CD8-positive, alpha-beta memory T cell (primary cell): ENCODE measurements around the gene LTBR. TPM values are rescaled to one million over a fixed set of nuclear protein-coding genes. Genes with fewer than 3 reads are reported as not detected.

ENCODE experiments used
- CTCF ChIA-PET: fragments of 350-600 bp; sonication (Branson Sonifier 250); formaldehyde crosslinking; loops from one replicate; lab custom pipeline; 2021; ENCODE audit warnings: antibody characterized with exemption; lab: Charles Lee
- POLR2A ChIA-PET: fragments of 350-600 bp; sonication (Branson Sonifier 250); formaldehyde crosslinking; loops from one replicate; lab custom pipeline; 2021; ENCODE audit warnings: antibody characterized with exemption; lab: Charles Lee
- DNase-seq, 5 donors: peaks; one replicate each; pipeline versions ENCODE4 v3.0.0 to v3.0.0-alpha.2; 2020 to 2022; ENCODE audit warnings: mixed read lengths in 1 of 5
- H3K27ac ChIP-seq: one replicate; pipeline ENCODE4 v1.7.0; 2013; ENCODE audit warnings: low read depth, mild to moderate bottlenecking, low read length, moderate library complexity
- H3K27me3 ChIP-seq: 2 replicates; pipeline ENCODE4 v1.7.0; 2013; ENCODE audit warnings: low read length, mild to moderate bottlenecking; ENCODE audit not compliant: insufficient read depth, poor library complexity, severe bottlenecking
- H3K36me3 ChIP-seq: 2 replicates; pipeline ENCODE4 v1.7.0; 2013; ENCODE audit warnings: mild to moderate bottlenecking, low read length, moderate library complexity; ENCODE audit not compliant: insufficient read depth
- H3K4me1 ChIP-seq: 2 replicates; pipeline ENCODE4 v1.7.0; 2013; ENCODE audit warnings: mild to moderate bottlenecking, low read length, moderate library complexity; ENCODE audit not compliant: insufficient read depth
- H3K4me3 ChIP-seq: 2 replicates; pipeline ENCODE4 v1.7.0; 2013; ENCODE audit warnings: mild to moderate bottlenecking, low read length
- H3K9me3 ChIP-seq: 2 replicates; pipeline ENCODE4 v1.7.0; 2013; ENCODE audit warnings: mild to moderate bottlenecking, low read length
- H3K27ac Mint-ChIP-seq, 8 donors: one replicate each; pipeline ENCODE4 v1.8.0; 2020 to 2021; ENCODE audit warnings: mixed read lengths in 8 of 8, mild to moderate bottlenecking in 6 of 8, inconsistent platforms in 3 of 8, moderate library complexity in 3 of 8
- H3K27me3 Mint-ChIP-seq, 2 donors: one replicate each; pipeline ENCODE4 v1.8.0; 2020 to 2021; ENCODE audit warnings: mixed read lengths in 2 of 2, mild to moderate bottlenecking in 1 of 2, moderate library complexity in 1 of 2
- H3K36me3 Mint-ChIP-seq, 3 donors: one replicate each; pipeline ENCODE4 v1.8.0; 2020 to 2021; ENCODE audit warnings: mixed read lengths in 3 of 3, inconsistent platforms in 1 of 3, mild to moderate bottlenecking in 1 of 3
- H3K4me1 Mint-ChIP-seq, 3 donors: one replicate each; pipeline ENCODE4 v1.8.0; 2020 to 2021; ENCODE audit warnings: mixed read lengths in 3 of 3, inconsistent platforms in 1 of 3, mild to moderate bottlenecking in 1 of 3
- H3K4me3 Mint-ChIP-seq, 7 donors: one replicate each; pipeline ENCODE4 v1.8.0; 2020 to 2021; ENCODE audit warnings: mixed read lengths in 7 of 7, mild to moderate bottlenecking in 6 of 7, moderate library complexity in 4 of 7, inconsistent platforms in 2 of 7
- H3K9me3 Mint-ChIP-seq, 5 donors: one replicate each; pipeline ENCODE4 v1.8.0; 2020 to 2022; ENCODE audit warnings: mixed read lengths in 5 of 5, mild to moderate bottlenecking in 3 of 5, moderate library complexity in 2 of 5, inconsistent platforms in 1 of 5
- polyA plus RNA-seq: library from polyadenylated mRNA; unstranded; fragments of 300-500 nt; fragmentation: Illumina TruSeq; gene quantifications from one replicate; pipeline ENCODE4 v1.2.3, GENCODE V29; 2021
- total RNA-seq, 2 experiments: library from RNA; stranded (reverse); gene quantifications; one replicate each; pipeline ENCODE4 v1.2.3, GENCODE V29; 2021

Gene LTBR
- total and polyA plus RNA-seq, 3 experiments from 2014 or later = 0.51 to 1.4 TPM; not detected in 1

DNA sequence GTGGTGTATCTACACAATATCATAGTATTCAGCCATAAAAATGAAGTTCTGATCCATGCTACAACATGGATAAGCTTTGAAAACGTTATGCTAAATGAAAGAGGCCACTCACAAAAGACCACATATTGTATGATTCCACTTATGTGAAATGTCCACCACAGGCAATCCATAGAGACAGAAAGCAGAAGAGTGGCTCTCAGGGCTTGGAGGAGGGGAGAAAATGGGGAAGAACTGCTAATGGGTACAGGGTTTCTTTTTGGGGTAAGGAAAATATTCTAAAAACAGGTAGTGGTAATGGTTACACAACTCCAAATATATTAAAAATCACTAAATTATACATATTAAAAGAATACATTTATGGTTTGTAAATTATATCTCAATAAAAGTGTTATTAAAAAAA lies 25.1 kb upstream of the LTBR start:
- Histone ChIP-seq H3K27ac (no peak overlapping the region), H3K4me3 (no peak overlapping the region), H3K27me3 (no peaks in the 10 kb centered on the region), H3K36me3 (no peaks in the 10 kb centered on the region), H3K4me1 (peaks cover 14% of the 10 kb centered on the region), H3K9me3 (no peaks in the 10 kb centered on the region)
- H3K27ac Mint-ChIP-seq = no peak overlapping the region
- no peak overlapping the region for H3K4me3 Mint-ChIP-seq
- no peak for DNase-seq
- no peaks in the 10 kb centered on the region for H3K36me3 Mint-ChIP-seq
- H3K4me1 Mint-ChIP-seq = peaks cover 6 to 15% (median 9%) of the 10 kb centered on the region in 3 donors
- CTCF ChIA-PET = interaction anchor here (3.1 to 6.6 kb wide), 2 partner anchors 9 to 22 kb away, joined by 16 to 50 read pairs; no protein-coding TSS in a partner anchor
- H3K9me3 Mint-ChIP-seq = no peaks in the 10 kb centered on the region
- POLR2A ChIA-PET = no interaction called here
- H3K27me3 Mint-ChIP-seq = no peaks in the 10 kb centered on the region

DNA sequence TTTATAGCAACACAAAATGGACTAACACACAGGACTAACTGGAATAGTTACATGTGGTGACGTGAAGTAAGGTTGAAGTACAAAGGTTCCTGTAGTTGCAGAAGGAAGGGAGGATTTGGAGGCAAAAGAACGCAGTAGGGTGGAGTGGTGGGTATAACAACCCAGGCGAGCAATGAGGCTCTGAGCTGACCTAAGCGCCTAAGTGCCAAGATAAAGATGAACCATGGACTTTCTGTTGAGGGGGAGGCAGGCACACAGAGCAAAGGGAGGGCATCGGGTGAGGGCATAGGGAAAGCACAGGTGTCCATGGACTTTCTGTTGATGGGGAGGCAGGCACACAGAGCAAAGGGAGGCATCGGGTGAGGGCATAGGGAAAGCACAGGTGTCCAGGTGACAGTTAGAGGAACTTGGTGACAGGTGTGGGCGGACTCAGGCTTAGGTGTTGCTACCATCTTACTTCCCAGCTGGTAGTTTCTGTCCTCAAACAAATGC lies 23.8 kb upstream of the LTBR start:
- peak overlapping the region in 1 of 7 donors; percentile 55 for H3K4me3 Mint-ChIP-seq
- H3K36me3 Mint-ChIP-seq = no peaks in the 10 kb centered on the region
- Histone ChIP-seq H3K36me3 (no peaks in the 10 kb centered on the region), H3K27ac (no peak overlapping the region), H3K9me3 (no peaks in the 10 kb centered on the region), H3K4me3 (no peak overlapping the region), H3K4me1 (peaks cover 17% of the 10 kb centered on the region), H3K27me3 (no peaks in the 10 kb centered on the region)
- H3K4me1 Mint-ChIP-seq = peaks cover 10 to 13% (median 11%) of the 10 kb centered on the region in 3 donors
- ChIA-PET CTCF (interaction anchor here (1.5 to 6.6 kb wide), 2 partner anchors 16 to 23 kb away, joined by 3 to 50 read pairs; no protein-coding TSS in a partner anchor), POLR2A (no interaction called here)
- H3K9me3 Mint-ChIP-seq = no peaks in the 10 kb centered on the region
- no peaks in the 10 kb centered on the region for H3K27me3 Mint-ChIP-seq
- H3K27ac Mint-ChIP-seq = peak overlapping the region in 2 of 8 donors; percentile 22 to 85
- no peak for DNase-seq

DNA sequence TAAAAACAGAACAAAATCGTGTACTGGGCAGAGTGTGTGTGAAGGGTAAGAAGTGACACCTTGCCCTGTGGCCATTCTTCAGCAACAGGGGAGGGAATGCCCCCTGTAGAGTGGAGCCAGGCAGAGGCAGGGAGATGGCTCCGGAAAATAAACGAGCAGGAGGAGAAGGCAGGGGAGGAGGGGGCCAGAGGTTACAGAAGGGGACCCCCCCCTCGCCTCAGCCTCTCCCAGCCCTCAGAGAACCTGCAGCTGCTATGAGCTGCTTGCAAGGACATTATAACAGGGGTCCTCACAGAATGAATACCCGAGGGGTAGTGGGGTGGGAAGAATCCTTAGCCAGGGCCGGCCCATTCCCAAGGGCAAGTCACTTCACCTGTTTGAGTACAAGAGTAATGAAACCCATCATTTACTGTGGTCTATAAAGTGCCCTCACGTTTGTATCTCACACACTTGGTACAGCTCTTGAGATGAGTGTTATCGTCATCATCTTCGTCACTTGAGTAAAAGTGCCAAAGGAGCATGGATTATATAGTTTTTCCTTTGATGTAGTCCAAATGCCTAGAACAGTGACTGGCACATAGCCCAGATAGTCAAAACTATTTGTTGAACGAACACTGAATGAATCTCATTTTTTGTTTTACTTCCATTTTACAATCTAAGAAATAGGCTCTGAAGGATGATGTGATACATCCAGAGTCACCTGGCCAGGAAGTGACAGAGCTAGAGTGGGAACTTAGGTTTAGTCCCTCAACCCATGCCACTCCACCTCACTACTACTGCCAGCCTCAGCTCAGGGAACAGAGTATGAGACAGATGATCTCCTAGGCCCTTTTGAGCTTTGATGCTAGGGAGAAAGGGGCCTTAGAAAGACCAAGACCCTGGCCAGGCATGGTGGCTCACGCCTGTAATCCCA lies 23.1 kb upstream of the LTBR start:
- Histone ChIP-seq H3K27me3 (no peaks in the 10 kb centered on the region), H3K4me3 (no peak overlapping the region), H3K27ac (no peak overlapping the region), H3K36me3 (no peaks in the 10 kb centered on the region), H3K9me3 (no peaks in the 10 kb centered on the region), H3K4me1 (peaks cover 17% of the 10 kb centered on the region)
- Mint-ChIP-seq H3K27ac (peak overlapping the region in 2 of 8 donors; percentile 58 to 85), H3K4me3 (peak overlapping the region in 1 of 7 donors; percentile 66), H3K4me1 (peaks cover 10 to 13% (median 11%) of the 10 kb centered on the region in 3 donors), H3K27me3 (no peaks in the 10 kb centered on the region), H3K9me3 (no peaks in the 10 kb centered on the region), H3K36me3 (no peaks in the 10 kb centered on the region)
- ChIA-PET CTCF (interaction anchor here (0.8 to 6.6 kb wide), 3 partner anchors 17 to 34 kb away, joined by 3 to 50 read pairs (median 3); no protein-coding TSS in a partner anchor), POLR2A (no interaction called here)
- no peak for DNase-seq

DNA sequence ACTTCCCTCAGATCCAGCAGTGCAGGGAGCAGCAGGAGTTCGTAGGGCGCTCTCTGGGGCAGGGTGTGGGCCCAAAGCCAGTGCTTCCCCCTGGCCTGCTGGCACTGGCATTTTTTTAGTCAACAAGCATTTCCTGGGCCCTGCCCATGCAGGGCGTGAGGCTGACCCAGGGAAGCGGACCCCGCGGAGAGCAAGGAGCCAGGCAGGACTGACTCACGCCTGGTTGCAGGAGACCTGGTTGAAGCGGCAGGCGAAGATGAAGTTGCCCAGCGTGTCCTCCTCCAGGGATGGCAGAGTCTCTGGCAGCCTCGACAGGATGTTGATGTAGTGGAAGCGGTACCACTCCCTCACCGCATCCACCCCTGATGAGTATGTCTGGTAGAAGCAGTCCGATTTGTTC lies 22.1 kb upstream of the LTBR start:
- no peaks in the 10 kb centered on the region for H3K9me3 ChIP-seq
- ChIA-PET POLR2A (no interaction called here), CTCF (interaction anchor here (1.3 to 7.2 kb wide), 3 partner anchors 25 to 36 kb away, joined by 3 to 106 read pairs (median 50); no protein-coding TSS in a partner anchor)
- no peak overlapping the region for H3K27ac ChIP-seq
- peaks cover 17% of the 10 kb centered on the region for H3K4me1 ChIP-seq
- no peak for DNase-seq
- H3K4me3 ChIP-seq = no peak overlapping the region
- Mint-ChIP-seq H3K9me3 (no peaks in the 10 kb centered on the region), H3K27ac (peak overlapping the region in 3 of 8 donors; percentile 52 to 88 (median 87)), H3K4me1 (peaks cover 11 to 13% (median 13%) of the 10 kb centered on the region in 3 donors), H3K27me3 (no peaks in the 10 kb centered on the region), H3K36me3 (no peaks in the 10 kb centered on the region), H3K4me3 (peak overlapping the region in 4 of 7 donors; percentile 14 to 35 (median 20))
- H3K27me3 ChIP-seq = no peaks in the 10 kb centered on the region
- no peaks in the 10 kb centered on the region for H3K36me3 ChIP-seq

DNA sequence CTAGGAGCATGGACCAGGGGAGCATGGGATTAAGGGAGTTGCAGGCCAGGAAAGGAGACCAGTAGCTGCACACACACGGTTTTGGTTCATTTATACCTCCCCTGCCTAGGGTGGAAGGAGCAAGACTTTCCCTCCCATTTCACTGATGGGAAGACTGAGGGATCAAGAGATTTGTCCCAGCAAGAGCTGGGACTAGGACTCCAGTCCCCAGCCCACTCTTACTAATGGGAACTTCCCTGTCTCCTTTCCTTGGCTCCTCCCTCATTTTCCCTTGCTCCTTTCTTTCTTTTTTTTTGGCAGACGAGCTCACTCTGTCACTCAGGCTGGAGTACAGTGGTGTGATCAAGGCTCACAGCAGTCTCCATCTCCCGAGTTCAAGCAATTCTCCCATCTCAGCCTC lies 21.6 kb upstream of the LTBR start:
- no peaks in the 10 kb centered on the region for H3K27me3 Mint-ChIP-seq
- H3K4me1 ChIP-seq = peaks cover 19% of the 10 kb centered on the region
- ChIA-PET POLR2A (interaction anchor here (0.7 to 3.4 kb wide), 4 partner anchors 22 to 99 kb away, joined by 3 to 34 read pairs (median 4); no protein-coding TSS in a partner anchor), CTCF (interaction anchor here (1.3 to 7.2 kb wide), 5 partner anchors 17 to 39 kb away, joined by 3 to 106 read pairs (median 10); no protein-coding TSS in a partner anchor)
- H3K27ac ChIP-seq = no peak overlapping the region
- peak overlapping the region in 3 of 8 donors; percentile 74 to 88 (median 87) for H3K27ac Mint-ChIP-seq
- H3K4me3 Mint-ChIP-seq = peak overlapping the region in 2 of 7 donors; percentile 27 to 35
- H3K36me3 ChIP-seq = no peaks in the 10 kb centered on the region
- H3K4me3 ChIP-seq = no peak overlapping the region
- H3K27me3 ChIP-seq = no peaks in the 10 kb centered on the region
- H3K9me3 ChIP-seq = no peaks in the 10 kb centered on the region
- DNase-seq = no peak
- peaks cover 16 to 18% (median 17%) of the 10 kb centered on the region in 3 donors for H3K4me1 Mint-ChIP-seq
- H3K9me3 Mint-ChIP-seq = peaks cover 0 to 2% (median 0%) of the 10 kb centered on the region in 5 donors
- H3K36me3 Mint-ChIP-seq = no peaks in the 10 kb centered on the region

DNA sequence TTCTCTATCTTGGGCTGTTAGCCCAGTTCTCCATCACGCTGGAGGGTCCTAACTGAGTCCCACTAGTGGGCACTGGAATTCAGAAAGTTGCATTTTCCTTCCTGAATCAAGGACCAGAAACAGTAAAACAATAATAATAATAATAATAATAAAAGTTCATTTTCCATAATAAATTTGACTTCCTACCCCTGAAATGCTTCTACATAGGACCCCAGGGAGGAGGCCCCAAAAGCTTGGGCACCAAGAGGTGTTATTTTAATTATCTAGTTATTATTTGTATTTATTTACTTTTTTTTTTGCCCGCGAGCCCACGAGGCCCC lies 21.0 kb upstream of the LTBR start:
- H3K27me3 ChIP-seq = no peaks in the 10 kb centered on the region
- POLR2A ChIA-PET = interaction anchor here (0.6 to 3.4 kb wide), 4 partner anchors 23 to 326 kb away, joined by 3 to 34 read pairs (median 5); partner anchors contain the start of gene ZNF384
- DNase-seq = no peak
- Mint-ChIP-seq H3K4me3 (peak overlapping the region in 5 of 7 donors; percentile 40 to 82 (median 78)), H3K9me3 (peaks cover 0 to 2% (median 0%) of the 10 kb centered on the region in 5 donors), H3K4me1 (peaks cover 22 to 23% (median 23%) of the 10 kb centered on the region in 3 donors), H3K36me3 (no peaks in the 10 kb centered on the region), H3K27ac (peak overlapping the region in 1 of 8 donors; percentile 19), H3K27me3 (no peaks in the 10 kb centered on the region)
- H3K9me3 ChIP-seq = no peaks in the 10 kb centered on the region
- H3K27ac ChIP-seq = no peak overlapping the region
- H3K36me3 ChIP-seq = no peaks in the 10 kb centered on the region
- peaks cover 25% of the 10 kb centered on the region for H3K4me1 ChIP-seq
- H3K4me3 ChIP-seq = no peak overlapping the region
- CTCF ChIA-PET = interaction anchor here (0.8 to 7.2 kb wide), 11 partner anchors 14 to 103 kb away, joined by 3 to 106 read pairs (median 4); no protein-coding TSS in a partner anchor

DNA sequence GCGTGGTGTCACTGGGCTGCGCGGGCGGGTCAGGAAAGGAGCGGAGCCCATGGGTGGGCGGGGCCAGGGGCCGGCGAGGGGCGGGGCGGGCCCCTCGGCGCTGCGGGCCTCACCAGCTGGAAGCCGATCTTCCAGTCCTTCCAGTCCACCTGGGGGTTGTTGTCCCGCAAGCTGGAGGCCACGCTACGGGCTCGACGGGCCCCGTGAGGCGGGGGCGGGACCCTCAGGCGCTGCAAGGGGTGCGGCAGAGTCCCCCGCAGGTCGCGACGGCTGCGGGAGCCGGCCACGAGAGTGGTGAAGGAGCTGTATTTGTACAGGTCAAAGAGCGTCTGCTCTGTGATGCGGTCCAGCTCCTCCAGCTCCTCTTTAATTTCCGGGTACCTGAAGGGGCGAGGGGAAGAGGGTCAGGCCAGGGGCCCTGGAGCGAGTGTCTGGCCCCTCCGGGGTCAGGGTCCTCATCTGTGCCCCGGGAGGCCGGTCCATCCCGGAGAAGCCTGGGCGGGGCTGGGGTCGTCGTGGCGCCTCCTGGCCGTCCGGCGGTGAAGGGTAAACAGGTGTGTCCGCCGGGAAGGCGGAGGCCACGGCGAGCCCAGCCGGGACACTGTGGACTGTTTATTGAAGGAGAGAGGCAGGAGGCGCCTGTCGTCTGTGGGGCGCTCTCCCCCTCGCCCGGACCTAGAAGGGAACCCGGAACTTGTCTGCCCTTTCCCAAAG lies 20.5 kb upstream of the LTBR start:
- CTCF ChIA-PET = interaction anchor here (0.8 to 7.2 kb wide), 11 partner anchors 14 to 102 kb away, joined by 3 to 106 read pairs (median 4); no protein-coding TSS in a partner anchor
- Histone ChIP-seq H3K27me3 (no peaks in the 10 kb centered on the region), H3K36me3 (no peaks in the 10 kb centered on the region), H3K9me3 (no peaks in the 10 kb centered on the region), H3K4me3 (peak overlapping the region; percentile 72), H3K27ac (peak overlapping the region; percentile 56), H3K4me1 (peaks cover 30% of the 10 kb centered on the region)
- Mint-ChIP-seq H3K9me3 (peaks cover 0 to 2% (median 0%) of the 10 kb centered on the region in 5 donors), H3K4me3 (peak overlapping the region; percentile 77 to 87 (median 82)), H3K27ac (peak overlapping the region; percentile 36 to 86 (median 72)), H3K4me1 (peaks cover 24 to 28% (median 27%) of the 10 kb centered on the region in 3 donors), H3K36me3 (no peaks in the 10 kb centered on the region), H3K27me3 (no peaks in the 10 kb centered on the region)
- POLR2A ChIA-PET = interaction anchor here (0.6 to 3.4 kb wide), 4 partner anchors 23 to 325 kb away, joined by 3 to 34 read pairs (median 5); partner anchors contain the start of gene ZNF384
- DNase-seq = peak; percentile 55 to 77 (median 59)
